ENCODE measurements around the gene SNX33. TPM values are rescaled to one million over a fixed set of nuclear protein-coding genes. Genes with fewer than 3 reads are reported as not detected.

SNX33 gene
- total and polyA plus RNA-seq, 12 donors, result 10.1 to 41.4 (median 19.3) TPM

- no peaks in the 10 kb centered on the region for H3K27me3 ChIP-seq
- no peak for DNase-seq
- H3K27ac ChIP-seq, result no peak overlapping the region
- H3K36me3 ChIP-seq (replicated peaks in 1 of 2), result no peaks in the 10 kb centered on the region
- TF ChIP-seq POLR2A (IDR thresholded peaks at IDR 0.05), result no peak
- no peak for TF ChIP-seq CTCF (IDR thresholded peaks at IDR 0.05)
- intact Hi-C loops (cut with DNase I), result no loop called here
- peaks cover 15 to 37% of the 10 kb centered on the region in 2 donors for H3K4me1 ChIP-seq (replicated peaks in 1 of 2)
- H3K9me3 ChIP-seq (replicated peaks in 1 of 3), result no peaks in the 10 kb centered on the region
- 89 to 94% (median 90%) methylated on average over 6 of the region's 6 CpGs for WGBS, 4 donors
- no peak overlapping the region for H3K4me3 ChIP-seq
Measured at GRCh38 chr15:75636026-75636425, 11.7 kb upstream of the SNX33 start.

- H3K27ac ChIP-seq, result peak overlapping the region in 2 of 5 donors; percentile 60 to 96
- intact Hi-C loops (cut with DNase I), result no loop called here
- no peaks in the 10 kb centered on the region for H3K36me3 ChIP-seq (replicated peaks in 1 of 2)
- no peak overlapping the region for H3K4me3 ChIP-seq
- H3K4me1 ChIP-seq (replicated peaks in 1 of 2), result peaks cover 15 to 38% of the 10 kb centered on the region in 2 donors
- no peaks in the 10 kb centered on the region for H3K27me3 ChIP-seq
- H3K9me3 ChIP-seq (replicated peaks in 1 of 3), result no peaks in the 10 kb centered on the region
- no peak for DNase-seq
- TF ChIP-seq CTCF (IDR thresholded peaks at IDR 0.05) (no peak), POLR2A (IDR thresholded peaks at IDR 0.05) (no peak)
- WGBS, 4 donors, result 62 to 69% (median 64%) methylated on average over 3 to 4 of the region's 4 CpGs
Measured at GRCh38 chr15:75637245-75638009, 10.3 kb upstream of the SNX33 start.

GRCh38 chr15:75639191-75639708 lies 8.5 kb upstream of the SNX33 start:
- H3K27ac ChIP-seq, result peak overlapping the region; percentile 66 to 97 (median 93)
- no peaks in the 10 kb centered on the region for H3K9me3 ChIP-seq (replicated peaks in 1 of 3)
- no peak for TF ChIP-seq CTCF (IDR thresholded peaks at IDR 0.05)
- TF ChIP-seq POLR2A (IDR thresholded peaks at IDR 0.05), result no peak
- 1 to 4% (median 3%) methylated on average over 11 to 16 of the region's 16 CpGs for WGBS, 4 donors
- H3K4me1 ChIP-seq (replicated peaks in 1 of 2), result peaks cover 15 to 38% of the 10 kb centered on the region in 2 donors
- peak overlapping the region; percentile 31 to 93 (median 62) for H3K4me3 ChIP-seq
- intact Hi-C loops (cut with DNase I), result no loop called here
- H3K27me3 ChIP-seq, result no peaks in the 10 kb centered on the region
- peak in 1 of 7 donors; percentile 24 for DNase-seq
- no peaks in the 10 kb centered on the region for H3K36me3 ChIP-seq (replicated peaks in 1 of 2)

GRCh38 chr15:75639709-75640482 lies 7.8 kb upstream of the SNX33 start, which contains the start of gene IMP3:
Gene IMP3 (minus strand): TSS chr15:75640224. CDS start chr15:75640168, 56 bp downstream.
- no peaks in the 10 kb centered on the region for H3K36me3 ChIP-seq (replicated peaks in 1 of 2)
- H3K4me1 ChIP-seq (replicated peaks in 1 of 2), result peaks cover 15 to 38% of the 10 kb centered on the region in 2 donors
- WGBS, 4 donors, result 0 to 1% (median 0%) methylated on average over 7 to 83 of the region's 83 CpGs
- peak within 1 kb of the TSS; percentile 66 to 97 (median 93) for H3K27ac ChIP-seq
- intact Hi-C loops (cut with DNase I), result no loop called here
- no peaks in the 10 kb centered on the region for H3K27me3 ChIP-seq
- H3K9me3 ChIP-seq (replicated peaks in 1 of 3), result no peaks in the 10 kb centered on the region
- peak within 1 kb of the TSS; percentile 31 to 93 (median 62) for H3K4me3 ChIP-seq
- peak in 2 of 6 experiments; percentile 6 to 10 for TF ChIP-seq CTCF (IDR thresholded peaks at IDR 0.05)
- peak; percentile 92 to 99 for TF ChIP-seq POLR2A (IDR thresholded peaks at IDR 0.05)
- DNase-seq, result peak; percentile 93 to 98 (median 97)

All from adrenal gland (tissue), 12 donors.